Neutrophil (primary cell): ENCODE data around the gene ABCA2.

Experiments
- H3K27ac ChIP-seq: fragments of 200-600 bp; sonication (generic); 2 replicates; pipeline ENCODE4 v1.5.1; 2016; ENCODE audit warnings: mild to moderate bottlenecking, moderate library complexity
- H3K27me3 ChIP-seq: fragments of 200-600 bp; sonication (generic); 2 replicates; pipeline ENCODE4 v1.6.0; 2016; ENCODE audit warnings: mild to moderate bottlenecking
- H3K36me3 ChIP-seq: fragments of 200-600 bp; sonication (generic); 2 replicates; pipeline ENCODE4 v1.5.1; 2017
- H3K4me1 ChIP-seq, 2 experiments: fragments of 200-600 bp in 1 of 2; sonication (generic) in 1 of 2; 1 replicate in 1 of 2; 2 replicates in 1 of 2; pipeline versions ENCODE4 v1.5.1 to v1.6.1; 2013 to 2016; ENCODE audit warnings: low read depth in 1 of 2, low read length in 1 of 2, mild to moderate bottlenecking in 1 of 2, moderate library complexity in 1 of 2; ENCODE audit not compliant: control insufficient read depth in 1 of 2, insufficient read depth in 1 of 2
- H3K4me3 ChIP-seq, 2 experiments: fragments of 200-600 bp in 1 of 2; sonication (generic) in 1 of 2; 1 replicate in 1 of 2; 2 replicates in 1 of 2; pipeline ENCODE4 v1.5.1; 2013 to 2016; ENCODE audit warnings: low read depth in 1 of 2, low read length in 1 of 2, mild to moderate bottlenecking in 1 of 2, moderate library complexity in 1 of 2
- H3K9me3 ChIP-seq: fragments of 200-600 bp; sonication (generic); 2 replicates; pipeline ENCODE4 v1.5.1; 2016
- TF ChIP-seq, protein P1 (sequence below): fragments of 200-600 bp; sonication (generic); IDR thresholded peaks from 2 replicates; pipeline ENCODE4 v1.5.1; 2016; ENCODE audit warnings: antibody characterized with exemption

Gene ABCA2

DNA sequence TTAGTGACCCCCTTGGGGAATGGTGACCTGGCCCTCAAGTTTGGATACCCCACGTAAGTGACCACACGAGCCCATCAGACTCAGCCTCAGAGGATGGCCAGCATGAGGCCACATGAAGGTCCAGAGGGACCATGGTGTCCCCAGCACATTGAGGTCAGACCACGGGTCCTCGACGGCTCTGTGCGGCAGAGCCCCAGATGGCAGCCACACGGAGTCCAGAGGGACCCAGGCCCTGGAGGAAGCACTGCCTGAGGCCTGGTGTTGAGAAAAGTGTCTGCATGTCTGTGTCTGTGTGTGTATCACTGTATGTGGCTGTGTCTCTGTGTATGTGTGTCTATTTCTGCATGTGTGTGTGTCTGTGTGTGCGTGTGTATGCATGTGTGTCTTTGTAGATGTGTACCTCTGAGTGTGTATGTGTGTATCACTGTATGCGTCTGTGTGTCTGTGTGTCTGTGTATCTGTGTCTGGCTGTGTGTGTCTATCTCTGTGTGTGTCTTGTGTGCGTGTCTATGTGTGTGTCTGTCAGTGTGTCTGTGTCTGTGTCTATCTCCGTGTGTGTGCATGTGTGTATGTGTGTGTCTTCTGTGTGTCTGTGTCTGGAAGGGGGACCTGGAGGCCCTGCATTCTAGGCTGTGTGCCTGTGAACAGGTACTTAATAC is 44.3 kb downstream of the ABCA2 start:
- H3K4me3 ChIP-seq, result no peak overlapping the region
- peaks cover 99% of the 10 kb centered on the region for H3K27me3 ChIP-seq
- no peaks in the 10 kb centered on the region for H3K36me3 ChIP-seq
- no peak overlapping the region for H3K27ac ChIP-seq
- H3K4me1 ChIP-seq, result no peaks in the 10 kb centered on the region
- TF ChIP-seq, protein P1, sequence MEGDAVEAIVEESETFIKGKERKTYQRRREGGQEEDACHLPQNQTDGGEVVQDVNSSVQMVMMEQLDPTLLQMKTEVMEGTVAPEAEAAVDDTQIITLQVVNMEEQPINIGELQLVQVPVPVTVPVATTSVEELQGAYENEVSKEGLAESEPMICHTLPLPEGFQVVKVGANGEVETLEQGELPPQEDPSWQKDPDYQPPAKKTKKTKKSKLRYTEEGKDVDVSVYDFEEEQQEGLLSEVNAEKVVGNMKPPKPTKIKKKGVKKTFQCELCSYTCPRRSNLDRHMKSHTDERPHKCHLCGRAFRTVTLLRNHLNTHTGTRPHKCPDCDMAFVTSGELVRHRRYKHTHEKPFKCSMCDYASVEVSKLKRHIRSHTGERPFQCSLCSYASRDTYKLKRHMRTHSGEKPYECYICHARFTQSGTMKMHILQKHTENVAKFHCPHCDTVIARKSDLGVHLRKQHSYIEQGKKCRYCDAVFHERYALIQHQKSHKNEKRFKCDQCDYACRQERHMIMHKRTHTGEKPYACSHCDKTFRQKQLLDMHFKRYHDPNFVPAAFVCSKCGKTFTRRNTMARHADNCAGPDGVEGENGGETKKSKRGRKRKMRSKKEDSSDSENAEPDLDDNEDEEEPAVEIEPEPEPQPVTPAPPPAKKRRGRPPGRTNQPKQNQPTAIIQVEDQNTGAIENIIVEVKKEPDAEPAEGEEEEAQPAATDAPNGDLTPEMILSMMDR, result no peak
- H3K9me3 ChIP-seq, result no peaks in the 10 kb centered on the region

DNA sequence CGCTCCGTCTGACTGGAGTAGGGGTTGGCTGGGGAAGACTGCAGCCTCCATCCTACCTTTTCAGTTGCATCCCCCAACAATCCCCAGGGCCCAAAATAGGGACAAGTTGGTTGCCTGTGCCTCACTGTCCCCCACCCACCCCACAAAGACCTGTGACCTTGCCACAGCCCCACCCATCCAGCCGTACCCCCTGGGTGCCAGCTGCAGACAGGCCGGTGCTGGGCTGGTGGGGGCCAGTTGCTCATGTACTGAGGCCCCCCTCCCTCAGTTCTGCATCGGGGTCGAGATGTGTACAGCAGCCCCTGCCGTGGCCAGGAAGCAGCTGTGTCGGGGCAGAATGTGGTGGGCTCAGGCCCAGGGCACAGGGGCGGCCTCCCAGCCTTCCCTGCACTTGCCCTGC is 44.9 kb downstream of the ABCA2 start:
- H3K4me3 ChIP-seq, result no peak overlapping the region
- H3K27me3 ChIP-seq, result peaks cover 98% of the 10 kb centered on the region
- H3K9me3 ChIP-seq, result no peaks in the 10 kb centered on the region
- H3K27ac ChIP-seq, result no peak overlapping the region
- peaks cover 0 to 1% of the 10 kb centered on the region in 2 experiments for H3K4me1 ChIP-seq
- H3K36me3 ChIP-seq, result no peaks in the 10 kb centered on the region
- TF ChIP-seq, protein P1, result no peak

GRCh38 chr9:136982232-136983051 is 45.6 kb downstream of the ABCA2 start, which contains the start of gene LCNL1:
TSS of gene LCNL1 (plus strand) at chr9:136982993. CDS start at chr9:136983587, 594 bp downstream.
- Histone ChIP-seq H3K27ac (no peak within 1 kb of the TSS), H3K27me3 (peaks cover 98% of the 10 kb centered on the region), H3K9me3 (no peaks in the 10 kb centered on the region), H3K4me1 (peaks cover 0 to 6% of the 10 kb centered on the region in 2 experiments), H3K4me3 (no peak within 1 kb of the TSS), H3K36me3 (no peaks in the 10 kb centered on the region)
- TF ChIP-seq, protein P1, result no peak

DNA sequence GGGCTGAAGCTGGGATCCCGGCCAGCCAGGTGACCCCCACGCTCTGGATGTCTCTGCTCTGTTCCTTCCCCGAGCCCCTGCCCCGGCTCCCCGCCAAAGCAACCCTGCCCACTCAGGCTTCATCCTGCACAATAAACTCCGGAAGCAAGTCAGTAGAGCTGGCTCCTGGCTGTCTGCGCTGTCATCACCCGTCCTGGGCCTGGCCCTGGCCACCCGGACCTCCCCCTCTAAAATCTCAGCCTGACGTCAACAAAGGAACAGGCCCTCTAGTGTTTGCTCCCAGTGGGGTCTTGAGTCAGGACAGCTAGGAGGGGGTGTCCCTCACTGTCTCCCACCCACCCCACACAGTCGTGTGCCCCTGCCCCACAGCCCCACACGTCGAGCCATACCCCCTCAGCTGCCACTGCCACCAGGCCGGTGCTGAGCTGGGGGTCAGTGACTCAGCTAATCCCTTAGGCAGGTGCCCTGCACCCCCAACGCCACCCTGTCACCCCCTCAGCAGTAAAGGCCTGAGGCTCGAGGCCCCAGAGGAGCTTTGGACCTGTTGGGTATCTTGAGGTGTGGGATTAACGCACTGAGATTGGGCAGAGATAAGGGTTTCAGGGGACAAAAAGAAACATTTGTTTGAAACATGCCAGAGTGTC is 46.3 kb downstream of the ABCA2 start:
- Histone ChIP-seq H3K27ac (no peak overlapping the region), H3K4me3 (no peak overlapping the region), H3K9me3 (no peaks in the 10 kb centered on the region), H3K36me3 (no peaks in the 10 kb centered on the region), H3K4me1 (peaks cover 0 to 6% of the 10 kb centered on the region in 2 experiments), H3K27me3 (peaks cover 98% of the 10 kb centered on the region)
- TF ChIP-seq, protein P1, result no peak

DNA sequence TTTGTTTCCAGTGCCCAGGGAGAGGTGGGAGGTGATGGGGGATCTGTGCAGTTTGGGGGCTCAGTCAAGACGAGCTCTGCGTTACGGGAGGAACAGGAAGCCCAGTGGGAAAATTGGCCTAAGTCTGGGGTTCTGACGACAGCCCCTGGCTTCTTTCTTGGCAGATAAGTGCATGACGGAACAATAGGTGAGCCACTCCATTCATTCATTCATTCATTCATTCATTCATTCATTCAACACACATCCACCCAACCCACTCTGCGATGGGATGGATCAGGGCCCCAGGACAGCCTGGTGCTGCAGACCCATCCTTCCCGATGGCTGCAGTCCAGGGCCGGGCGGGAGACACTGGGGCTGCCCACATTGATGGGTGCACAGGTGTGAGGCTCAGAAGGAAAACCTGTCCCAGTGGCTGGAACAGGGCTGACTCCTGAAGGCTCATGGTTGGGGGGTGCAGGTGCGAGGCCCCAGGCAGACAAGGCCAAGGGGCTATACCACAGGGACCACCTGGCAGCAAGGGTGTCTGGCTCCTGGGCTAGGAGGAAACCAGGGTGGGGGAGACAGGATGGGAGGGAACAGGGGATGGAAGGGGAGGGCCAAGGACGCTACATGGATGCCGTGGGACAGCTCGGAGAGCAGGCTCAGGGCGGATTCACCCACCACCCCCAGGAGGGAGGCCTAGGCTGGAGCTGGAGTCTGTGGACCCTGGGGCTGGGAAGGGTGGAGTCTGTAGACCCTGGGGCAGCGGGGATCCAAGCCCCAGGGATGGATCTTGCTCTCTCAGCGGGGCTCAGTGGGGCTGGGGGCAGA is 47.2 kb downstream of the ABCA2 start:
- H3K4me3 ChIP-seq, result no peak overlapping the region
- TF ChIP-seq, protein P1, result no peak
- H3K9me3 ChIP-seq, result no peaks in the 10 kb centered on the region
- H3K4me1 ChIP-seq, result peaks cover 0 to 10% of the 10 kb centered on the region in 2 experiments
- no peaks in the 10 kb centered on the region for H3K36me3 ChIP-seq
- peaks cover 98% of the 10 kb centered on the region for H3K27me3 ChIP-seq
- H3K27ac ChIP-seq, result no peak overlapping the region
